Hepatocyte (in vitro differentiated cells): ENCODE results near the gene CASS4. TPM values are rescaled to one million over a fixed set of nuclear protein-coding genes. Genes with fewer than 3 reads are reported as not detected.

ENCODE experiments used
- DNase-seq: peaks from one replicate; pipeline ENCODE4 v3.0.0-alpha.2; 2016; ENCODE audit warnings: low spot score
- H2AFZ ChIP-seq: fragments of 200-600 bp; sonication (generic); 2 replicates; pipeline ENCODE4 v1.6.0; 2016; ENCODE audit warnings: antibody characterized with exemption, mild to moderate bottlenecking
- H3K27ac ChIP-seq: fragments of 200-600 bp; sonication (generic); 2 replicates; pipeline ENCODE4 v1.5.1; 2016; ENCODE audit warnings: mild to moderate bottlenecking
- H3K27me3 ChIP-seq: fragments of 200-600 bp; sonication (generic); 2 replicates; pipeline ENCODE4 v1.6.1; 2016
- H3K36me3 ChIP-seq: fragments of 200-600 bp; sonication (generic); replicated peaks from 2 replicates; pipeline ENCODE4 v1.5.1; 2016; ENCODE audit warnings: low read depth; ENCODE audit not compliant: insufficient read depth
- H3K4me1 ChIP-seq: fragments of 200-600 bp; sonication (generic); 2 replicates; pipeline ENCODE4 v1.5.1; 2016; ENCODE audit warnings: mild to moderate bottlenecking, moderate library complexity; ENCODE audit not compliant: insufficient read depth
- H3K4me2 ChIP-seq: fragments of 200-600 bp; sonication (generic); 2 replicates; pipeline ENCODE4 v1.6.0; 2016
- H3K4me3 ChIP-seq: fragments of 200-600 bp; sonication (generic); 2 replicates; pipeline ENCODE4 v1.5.1; 2016; ENCODE audit warnings: mild to moderate bottlenecking
- H3K79me2 ChIP-seq: fragments of 200-600 bp; sonication (generic); 2 replicates; pipeline ENCODE4 v1.6.0; 2017; ENCODE audit warnings: mild to moderate bottlenecking
- H3K9me2 ChIP-seq: fragments of 200-600 bp; sonication (generic); replicated peaks from 2 replicates; pipeline ENCODE4 v1.6.0; 2017; ENCODE audit warnings: mild to moderate bottlenecking; ENCODE audit not compliant: insufficient read depth
- H3K9me3 ChIP-seq: fragments of 200-600 bp; sonication (generic); 2 replicates; pipeline ENCODE4 v1.5.1; 2016; ENCODE audit warnings: low read depth, mild to moderate bottlenecking
- H4K20me1 ChIP-seq: fragments of 200-600 bp; sonication (generic); 2 replicates; pipeline ENCODE4 v1.6.0; 2016; ENCODE audit warnings: mild to moderate bottlenecking; ENCODE audit not compliant: insufficient read depth, poor library complexity, severe bottlenecking
- EZH2 ChIP-seq: fragments of 200-600 bp; sonication (generic); IDR thresholded peaks from 2 replicates; pipeline ENCODE4 v1.6.1; 2016; ENCODE audit warnings: antibody characterized with exemption, mild to moderate bottlenecking, borderline replicate concordance
- EZH2phosphoT487 ChIP-seq: fragments of 200-600 bp; sonication (generic); IDR thresholded peaks from one replicate; pipeline ENCODE4 v1.6.1; 2018; ENCODE audit warnings: antibody characterized with exemption, mild to moderate bottlenecking, low read depth, moderate library complexity; ENCODE audit not compliant: unreplicated experiment, severe bottlenecking
- WGBS: methylation state at CpG from one replicate; pipeline ENCODE4 v1.1.6; 2016; ENCODE audit warnings: low lambda C conversion rate; ENCODE audit errors: missing lambda C conversion rate; 5-methylcytosine and 5-hydroxymethylcytosine counted together
- polyA plus RNA-seq: library from polyadenylated mRNA; unstranded; fragments of >200 nt; fragmentation: Nextera tagmentation; extraction: Ambion mirVana; gene quantifications from 2 replicates; pipeline ENCODE4 v1.2.1, GENCODE V29; 2016
- total RNA-seq: library from RNA; depleted of rRNA; stranded (reverse); fragments of >200 nt; gene quantifications from 2 replicates; pipeline ENCODE4 v1.2.3, GENCODE V29; 2014
- TF ChIP-seq, protein P1 (sequence below): fragments of 200-600 bp; sonication (generic); IDR thresholded peaks from 2 replicates; pipeline ENCODE4 v1.5.1; 2016; ENCODE audit warnings: antibody characterized with exemption, mild to moderate bottlenecking; ENCODE audit not compliant: poor library complexity

Gene CASS4
- total and polyA plus RNA-seq, 2 experiments from 2014 or later: 0.13 TPM; not detected in 1

DNA sequence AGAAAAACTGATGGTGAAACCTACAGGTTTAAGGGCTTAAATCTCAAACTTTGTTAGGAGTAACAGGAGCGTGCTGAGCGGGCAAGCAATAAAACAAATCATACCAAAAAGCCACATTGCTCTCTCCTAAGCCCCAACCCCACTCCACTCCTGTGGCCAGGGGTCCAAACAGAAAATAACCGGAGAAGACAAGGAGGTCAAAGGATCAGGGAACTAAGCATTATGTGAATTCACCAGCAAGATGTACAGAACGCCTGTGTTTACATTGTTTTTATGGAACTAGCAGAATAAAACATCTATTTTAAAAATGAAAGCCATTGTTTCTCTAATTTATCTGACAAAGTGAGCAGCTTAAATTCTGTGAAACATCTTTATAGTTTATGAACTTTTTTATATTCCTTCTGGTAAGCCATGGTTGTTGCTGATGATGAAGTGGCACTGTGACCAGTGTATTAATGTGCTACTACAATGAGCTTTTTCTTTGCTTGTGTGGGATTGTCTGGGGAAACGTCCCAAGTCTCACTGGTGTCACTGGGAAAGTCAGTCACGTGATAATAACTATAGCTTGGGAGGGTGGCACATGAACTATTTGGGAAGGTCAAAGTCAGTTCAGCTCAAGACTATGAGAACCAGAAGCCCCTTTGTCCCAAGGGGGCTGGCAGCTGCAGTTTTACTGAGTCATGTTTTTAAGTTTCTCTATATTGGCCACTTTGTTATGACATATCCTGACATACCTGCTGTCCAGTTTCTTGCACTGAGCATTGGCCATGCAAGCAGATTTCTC, 43.5 kb upstream of the CASS4 start:
- H3K36me3 ChIP-seq: no peaks in the 10 kb centered on the region
- no peak overlapping the region for H2AFZ ChIP-seq
- no peaks in the 10 kb centered on the region for H3K79me2 ChIP-seq
- no peak overlapping the region for H3K4me3 ChIP-seq
- no peaks in the 10 kb centered on the region for H3K9me2 ChIP-seq
- 85% methylated on average over 6 of the region's 6 CpGs for WGBS
- no peaks in the 10 kb centered on the region for H3K27me3 ChIP-seq
- no peaks in the 10 kb centered on the region for H3K4me1 ChIP-seq
- H3K9me3 ChIP-seq: no peaks in the 10 kb centered on the region
- H3K27ac ChIP-seq: no peak overlapping the region
- no peak overlapping the region for H3K4me2 ChIP-seq
- TF ChIP-seq EZH2: no peak
- TF ChIP-seq, protein P1, sequence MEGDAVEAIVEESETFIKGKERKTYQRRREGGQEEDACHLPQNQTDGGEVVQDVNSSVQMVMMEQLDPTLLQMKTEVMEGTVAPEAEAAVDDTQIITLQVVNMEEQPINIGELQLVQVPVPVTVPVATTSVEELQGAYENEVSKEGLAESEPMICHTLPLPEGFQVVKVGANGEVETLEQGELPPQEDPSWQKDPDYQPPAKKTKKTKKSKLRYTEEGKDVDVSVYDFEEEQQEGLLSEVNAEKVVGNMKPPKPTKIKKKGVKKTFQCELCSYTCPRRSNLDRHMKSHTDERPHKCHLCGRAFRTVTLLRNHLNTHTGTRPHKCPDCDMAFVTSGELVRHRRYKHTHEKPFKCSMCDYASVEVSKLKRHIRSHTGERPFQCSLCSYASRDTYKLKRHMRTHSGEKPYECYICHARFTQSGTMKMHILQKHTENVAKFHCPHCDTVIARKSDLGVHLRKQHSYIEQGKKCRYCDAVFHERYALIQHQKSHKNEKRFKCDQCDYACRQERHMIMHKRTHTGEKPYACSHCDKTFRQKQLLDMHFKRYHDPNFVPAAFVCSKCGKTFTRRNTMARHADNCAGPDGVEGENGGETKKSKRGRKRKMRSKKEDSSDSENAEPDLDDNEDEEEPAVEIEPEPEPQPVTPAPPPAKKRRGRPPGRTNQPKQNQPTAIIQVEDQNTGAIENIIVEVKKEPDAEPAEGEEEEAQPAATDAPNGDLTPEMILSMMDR: no peak
- no peak for TF ChIP-seq EZH2phosphoT487
- DNase-seq: no peak
- H4K20me1 ChIP-seq: no peaks in the 10 kb centered on the region

DNA sequence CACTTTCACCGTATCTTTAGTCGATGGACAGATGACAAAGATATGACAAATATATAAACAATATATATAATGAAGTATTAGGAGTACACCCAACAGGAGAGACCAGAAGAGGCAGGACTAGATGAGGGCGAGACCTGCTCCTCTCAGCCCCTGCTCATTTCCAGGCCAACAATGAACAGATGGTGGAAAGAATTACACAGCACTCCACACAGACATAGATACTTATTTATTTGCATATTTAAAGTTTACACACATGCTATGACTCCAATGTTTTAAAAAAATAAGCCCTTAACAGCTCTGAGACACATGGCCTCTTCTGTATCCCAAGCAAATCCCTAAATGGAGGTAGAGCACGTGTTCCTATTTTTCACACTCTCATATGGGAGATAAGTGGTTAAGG, 42.9 kb upstream of the CASS4 start:
- H3K27me3 ChIP-seq: no peaks in the 10 kb centered on the region
- no peaks in the 10 kb centered on the region for H3K4me1 ChIP-seq
- WGBS: 93% methylated on average over 4 of the region's 4 CpGs
- no peaks in the 10 kb centered on the region for H3K9me3 ChIP-seq
- no peak overlapping the region for H3K27ac ChIP-seq
- no peaks in the 10 kb centered on the region for H3K36me3 ChIP-seq
- H2AFZ ChIP-seq: no peak overlapping the region
- H4K20me1 ChIP-seq: no peaks in the 10 kb centered on the region
- H3K4me2 ChIP-seq: no peak overlapping the region
- no peaks in the 10 kb centered on the region for H3K79me2 ChIP-seq
- no peak overlapping the region for H3K4me3 ChIP-seq
- H3K9me2 ChIP-seq: no peaks in the 10 kb centered on the region
- DNase-seq: no peak
- TF ChIP-seq, protein P1: no peak
- TF ChIP-seq EZH2phosphoT487 (no peak), EZH2 (no peak)

DNA sequence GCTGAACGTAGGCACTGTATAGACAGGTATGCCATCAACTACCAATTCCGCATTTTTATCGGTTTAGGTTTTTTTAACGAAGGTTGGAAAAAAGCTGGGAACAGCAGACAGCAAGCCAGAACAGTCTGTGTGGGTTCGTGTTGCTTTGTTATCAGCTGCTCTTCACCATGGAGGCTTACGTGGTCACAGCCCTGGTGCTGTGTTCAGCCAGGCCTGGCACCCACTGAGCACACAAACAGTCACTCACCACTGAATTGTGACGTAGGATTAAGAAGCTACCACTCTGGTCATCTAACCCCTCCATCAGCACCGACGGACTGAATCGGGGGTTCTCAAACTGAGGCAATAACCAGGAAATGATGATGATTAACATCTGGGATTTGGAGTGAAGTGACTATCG, 40.1 kb upstream of the CASS4 start:
- Histone ChIP-seq H4K20me1 (no peaks in the 10 kb centered on the region), H3K27ac (no peak overlapping the region), H2AFZ (no peak overlapping the region), H3K4me1 (no peaks in the 10 kb centered on the region), H3K9me3 (no peaks in the 10 kb centered on the region), H3K79me2 (peaks cover 16% of the 10 kb centered on the region), H3K36me3 (no peaks in the 10 kb centered on the region), H3K9me2 (no peaks in the 10 kb centered on the region), H3K4me2 (no peak overlapping the region), H3K27me3 (no peaks in the 10 kb centered on the region), H3K4me3 (no peak overlapping the region)
- no peak for TF ChIP-seq EZH2
- TF ChIP-seq, protein P1: no peak
- TF ChIP-seq EZH2phosphoT487: no peak
- WGBS: 80% methylated on average over 11 of the region's 11 CpGs
- no peak for DNase-seq
